Peyer's patch (tissue), 4 donors: ENCODE results near the gene MAZ.

Experiments used
- POLR2A ChIP-seq, 2 donors: fragments of 450-650 bp; IDR thresholded peaks; one replicate each; pipeline ENCODE4 v1.5.1; 2017; ENCODE audit warnings: antibody characterized with exemption in 2 of 2, mild to moderate bottlenecking in 2 of 2, moderate library complexity in 2 of 2
- TF ChIP-seq, protein P1 (sequence below), 6 experiments: fragments of 450-650 bp in 4 of 6; fragments of 200-600 bp in 2 of 6; sonication (generic) in 1 of 6; IDR thresholded peaks; one replicate each; pipeline ENCODE4 v1.5.1; 2017 to 2019; ENCODE audit warnings: antibody characterized with exemption in 6 of 6, mild to moderate bottlenecking in 3 of 6, moderate library complexity in 1 of 6

DNA sequence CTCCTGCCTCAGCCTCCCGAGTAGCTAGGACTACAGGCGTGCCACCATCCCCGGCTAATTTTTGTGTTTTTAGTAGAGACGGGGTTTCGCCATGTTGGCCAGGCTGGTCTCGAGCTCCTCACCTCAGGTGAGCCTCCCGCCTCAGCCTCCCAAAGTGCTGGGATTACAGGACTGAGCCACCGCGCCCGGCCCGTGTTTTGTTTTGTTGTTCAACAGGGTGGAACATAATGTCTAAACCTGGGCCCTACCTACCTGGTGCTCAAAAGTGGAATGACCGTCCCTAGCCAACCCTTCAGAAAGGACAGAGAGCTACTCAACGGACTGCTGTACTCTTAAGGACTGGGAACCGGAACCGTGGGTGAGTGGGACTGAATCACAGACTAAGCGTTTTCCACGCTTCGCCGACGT is 16.6 kb upstream of the MAZ start:
- TF ChIP-seq POLR2A (IDR thresholded peaks at IDR 0.05), result no peak
- TF ChIP-seq, protein P1, sequence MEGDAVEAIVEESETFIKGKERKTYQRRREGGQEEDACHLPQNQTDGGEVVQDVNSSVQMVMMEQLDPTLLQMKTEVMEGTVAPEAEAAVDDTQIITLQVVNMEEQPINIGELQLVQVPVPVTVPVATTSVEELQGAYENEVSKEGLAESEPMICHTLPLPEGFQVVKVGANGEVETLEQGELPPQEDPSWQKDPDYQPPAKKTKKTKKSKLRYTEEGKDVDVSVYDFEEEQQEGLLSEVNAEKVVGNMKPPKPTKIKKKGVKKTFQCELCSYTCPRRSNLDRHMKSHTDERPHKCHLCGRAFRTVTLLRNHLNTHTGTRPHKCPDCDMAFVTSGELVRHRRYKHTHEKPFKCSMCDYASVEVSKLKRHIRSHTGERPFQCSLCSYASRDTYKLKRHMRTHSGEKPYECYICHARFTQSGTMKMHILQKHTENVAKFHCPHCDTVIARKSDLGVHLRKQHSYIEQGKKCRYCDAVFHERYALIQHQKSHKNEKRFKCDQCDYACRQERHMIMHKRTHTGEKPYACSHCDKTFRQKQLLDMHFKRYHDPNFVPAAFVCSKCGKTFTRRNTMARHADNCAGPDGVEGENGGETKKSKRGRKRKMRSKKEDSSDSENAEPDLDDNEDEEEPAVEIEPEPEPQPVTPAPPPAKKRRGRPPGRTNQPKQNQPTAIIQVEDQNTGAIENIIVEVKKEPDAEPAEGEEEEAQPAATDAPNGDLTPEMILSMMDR (IDR thresholded peaks at IDR 0.05), result no peak
